ENCODE data around the gene VCPKMT. TPM values are rescaled to one million over a fixed set of nuclear protein-coding genes. Genes with fewer than 3 reads are reported as not detected.

Gene VCPKMT
- total and polyA plus RNA-seq, 12 donors: 1.0 to 31.2 (median 8.3) TPM

DNA sequence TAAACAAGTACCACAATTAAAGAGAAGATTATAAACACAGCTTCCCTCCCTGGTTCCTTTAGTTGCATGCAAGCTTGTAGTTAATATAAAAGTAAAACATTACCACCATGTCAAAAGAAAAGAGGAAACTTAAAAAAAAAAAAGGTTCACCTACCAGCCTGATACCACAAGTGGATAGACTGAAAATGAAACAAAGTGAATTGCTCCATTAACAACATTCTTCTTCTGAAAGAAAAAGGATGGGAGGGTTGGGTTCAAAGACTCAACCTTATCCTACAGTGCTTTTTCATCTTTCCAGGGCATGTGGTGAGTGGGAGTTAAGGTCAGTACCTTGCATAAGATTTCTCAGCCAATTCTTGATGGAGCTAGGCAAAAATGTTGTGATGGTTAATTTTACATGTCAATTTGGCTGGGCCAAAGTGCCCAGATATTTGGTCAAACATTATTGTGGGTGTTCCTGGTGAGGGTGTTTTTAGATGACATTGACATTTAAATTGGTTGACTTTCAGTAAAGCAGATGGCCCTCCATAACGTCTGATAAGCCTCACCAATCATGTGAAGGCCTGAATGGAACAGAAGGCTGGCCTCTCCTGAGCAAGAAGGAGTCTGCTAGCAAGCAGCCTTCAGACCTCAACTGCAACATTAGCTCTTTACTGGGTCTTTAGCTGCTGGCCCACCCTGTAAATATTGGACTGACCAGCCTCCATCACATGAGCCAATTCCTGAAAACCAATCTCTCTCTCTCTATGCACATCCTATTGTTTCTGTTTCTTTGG, 28.8 kb downstream of the VCPKMT start:
- 14 to 50% (median 39%) methylated on average over 1 of the region's 1 CpG for WGBS, 4 donors
- H3K9me3 ChIP-seq (replicated peaks in 1 of 3): no peaks in the 10 kb centered on the region
- DNase-seq: no peak
- TF ChIP-seq POLR2A (IDR thresholded peaks at IDR 0.05): no peak
- TF ChIP-seq, protein P1, sequence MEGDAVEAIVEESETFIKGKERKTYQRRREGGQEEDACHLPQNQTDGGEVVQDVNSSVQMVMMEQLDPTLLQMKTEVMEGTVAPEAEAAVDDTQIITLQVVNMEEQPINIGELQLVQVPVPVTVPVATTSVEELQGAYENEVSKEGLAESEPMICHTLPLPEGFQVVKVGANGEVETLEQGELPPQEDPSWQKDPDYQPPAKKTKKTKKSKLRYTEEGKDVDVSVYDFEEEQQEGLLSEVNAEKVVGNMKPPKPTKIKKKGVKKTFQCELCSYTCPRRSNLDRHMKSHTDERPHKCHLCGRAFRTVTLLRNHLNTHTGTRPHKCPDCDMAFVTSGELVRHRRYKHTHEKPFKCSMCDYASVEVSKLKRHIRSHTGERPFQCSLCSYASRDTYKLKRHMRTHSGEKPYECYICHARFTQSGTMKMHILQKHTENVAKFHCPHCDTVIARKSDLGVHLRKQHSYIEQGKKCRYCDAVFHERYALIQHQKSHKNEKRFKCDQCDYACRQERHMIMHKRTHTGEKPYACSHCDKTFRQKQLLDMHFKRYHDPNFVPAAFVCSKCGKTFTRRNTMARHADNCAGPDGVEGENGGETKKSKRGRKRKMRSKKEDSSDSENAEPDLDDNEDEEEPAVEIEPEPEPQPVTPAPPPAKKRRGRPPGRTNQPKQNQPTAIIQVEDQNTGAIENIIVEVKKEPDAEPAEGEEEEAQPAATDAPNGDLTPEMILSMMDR (IDR thresholded peaks at IDR 0.05): no peak
- peak overlapping the region in 2 of 5 donors; percentile 17 to 24 for H3K27ac ChIP-seq
- no peaks in the 10 kb centered on the region for H3K27me3 ChIP-seq
- H3K4me3 ChIP-seq: no peak overlapping the region
- intact Hi-C loops (cut with DNase I): no loop called here
- H3K4me1 ChIP-seq (replicated peaks in 1 of 2): peaks cover 8 to 18% of the 10 kb centered on the region in 2 donors
- no peaks in the 10 kb centered on the region for H3K36me3 ChIP-seq (replicated peaks in 1 of 2)

DNA sequence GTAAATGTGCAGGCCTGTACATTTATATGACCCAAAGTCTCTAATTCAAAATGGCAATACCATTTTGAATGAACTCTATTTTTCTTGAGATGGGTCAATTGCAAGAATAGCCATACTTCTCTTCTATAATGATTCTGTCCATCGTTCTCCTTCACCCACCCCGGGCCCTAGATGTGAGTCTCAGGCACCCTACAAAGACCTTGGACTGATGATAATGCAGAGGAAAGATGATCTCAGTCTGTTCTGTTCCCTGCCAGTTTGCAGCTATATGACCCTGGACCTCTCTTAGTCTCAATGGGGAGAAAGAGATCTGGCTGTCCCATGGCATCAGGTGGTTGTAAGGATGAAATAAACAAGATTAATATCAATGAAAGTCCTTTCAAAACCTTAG, 30.1 kb downstream of the VCPKMT start:
- intact Hi-C loops (cut with DNase I): no loop called here
- peak overlapping the region in 3 of 5 donors; percentile 22 to 36 (median 23) for H3K27ac ChIP-seq
- no peak for TF ChIP-seq POLR2A (IDR thresholded peaks at IDR 0.05)
- TF ChIP-seq, protein P1 (IDR thresholded peaks at IDR 0.05): no peak
- H3K9me3 ChIP-seq (replicated peaks in 1 of 3): no peaks in the 10 kb centered on the region
- H3K27me3 ChIP-seq: no peaks in the 10 kb centered on the region
- no peaks in the 10 kb centered on the region for H3K36me3 ChIP-seq (replicated peaks in 1 of 2)
- H3K4me3 ChIP-seq: no peak overlapping the region
- peaks cover 8 to 18% of the 10 kb centered on the region in 2 donors for H3K4me1 ChIP-seq (replicated peaks in 1 of 2)
- 45 to 72% (median 49%) methylated on average over 2 of the region's 2 CpGs for WGBS, 4 donors
- peak in 2 of 7 donors; percentile 13 to 23 for DNase-seq

DNA sequence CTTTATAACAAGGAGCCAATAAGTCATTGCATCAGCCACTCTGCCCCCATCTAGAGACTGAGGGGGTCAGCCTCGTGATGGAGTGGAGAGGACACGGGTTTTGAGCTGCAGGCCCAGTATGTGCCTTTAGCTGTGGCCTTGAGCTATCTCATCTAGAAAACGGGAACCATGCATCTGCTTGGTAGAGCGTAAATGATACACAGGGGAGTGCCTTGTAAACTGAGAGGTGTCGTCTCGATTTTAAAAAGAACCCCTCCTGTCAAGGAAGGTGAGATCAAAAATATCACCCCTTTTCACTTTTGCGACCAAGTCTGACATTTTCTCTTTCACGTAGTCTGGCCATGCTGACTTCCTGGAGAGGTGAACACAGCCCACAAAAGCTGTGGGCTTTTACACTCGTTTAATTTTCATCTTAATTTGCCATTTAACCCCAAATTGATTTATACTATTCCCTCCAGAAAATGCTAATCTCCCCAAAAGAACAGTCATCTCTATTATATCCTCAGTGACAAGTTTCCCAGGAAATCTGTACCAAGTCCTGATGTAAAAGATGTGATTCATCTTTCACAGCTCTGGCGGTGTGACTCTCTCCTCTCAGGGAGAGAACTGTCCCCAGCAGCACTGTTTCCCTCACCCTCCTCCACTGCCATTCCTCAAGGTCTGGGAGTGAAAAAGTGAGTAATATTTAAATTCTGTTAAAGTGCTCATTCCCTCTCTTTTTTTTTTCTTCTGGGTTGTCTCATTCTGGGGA, 30.6 kb downstream of the VCPKMT start:
- DNase-seq: peak in 6 of 7 donors; percentile 42 to 76 (median 62)
- peaks cover 8 to 18% of the 10 kb centered on the region in 2 donors for H3K4me1 ChIP-seq (replicated peaks in 1 of 2)
- WGBS, 4 donors: 76 to 83% (median 82%) methylated on average over 10 of the region's 10 CpGs
- H3K9me3 ChIP-seq (replicated peaks in 1 of 3): no peaks in the 10 kb centered on the region
- no peak for TF ChIP-seq POLR2A (IDR thresholded peaks at IDR 0.05)
- TF ChIP-seq, protein P1 (IDR thresholded peaks at IDR 0.05): no peak
- intact Hi-C loops (cut with DNase I): no loop called here
- no peak overlapping the region for H3K4me3 ChIP-seq
- no peaks in the 10 kb centered on the region for H3K27me3 ChIP-seq
- peak overlapping the region in 2 of 5 donors; percentile 30 to 55 for H3K27ac ChIP-seq
- H3K36me3 ChIP-seq (replicated peaks in 1 of 2): no peaks in the 10 kb centered on the region

DNA sequence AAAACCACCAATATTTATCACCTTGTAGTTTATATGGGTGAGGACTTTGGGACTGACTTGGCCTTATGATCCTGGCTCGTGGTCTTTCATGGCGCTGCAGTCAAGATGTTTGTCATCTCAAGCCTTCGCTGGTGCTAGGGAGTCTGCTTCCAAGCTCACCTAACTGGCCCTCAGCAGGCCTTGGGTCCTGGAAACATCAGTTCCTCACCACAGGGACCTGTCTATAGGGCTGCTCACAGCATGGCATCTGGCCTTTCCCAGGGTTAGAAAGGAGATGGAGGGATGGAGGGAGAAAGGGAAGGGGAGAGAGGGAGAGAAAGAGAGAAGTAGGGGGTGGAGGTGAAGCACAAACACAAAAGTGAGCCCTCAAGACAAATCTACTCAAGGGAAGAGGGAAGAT, 31.7 kb downstream of the VCPKMT start:
- no peak for TF ChIP-seq POLR2A (IDR thresholded peaks at IDR 0.05)
- TF ChIP-seq, protein P1 (IDR thresholded peaks at IDR 0.05): no peak
- Histone ChIP-seq H3K27me3 (no peaks in the 10 kb centered on the region), H3K9me3 (replicated peaks in 1 of 3) (no peaks in the 10 kb centered on the region), H3K4me3 (no peak overlapping the region), H3K36me3 (replicated peaks in 1 of 2) (no peaks in the 10 kb centered on the region), H3K27ac (no peak overlapping the region), H3K4me1 (replicated peaks in 1 of 2) (peaks cover 8 to 18% of the 10 kb centered on the region in 2 donors)
- intact Hi-C loops (cut with DNase I): no loop called here
- no peak for DNase-seq
- WGBS, 4 donors: 94 to 100% (median 97%) methylated on average over 3 of the region's 3 CpGs

All from adrenal gland (tissue), 12 donors.